Activated CD4-positive, CD25-positive, alpha-beta regulatory T cell treated with anti-CD3 and anti-CD28 coated beads, Interleukin-2, amount 50 U/mL, for 16 hours (primary cell): ENCODE measurements around the gene GPRASP2.

Experiments
- DNase-seq: peaks from one replicate; pipeline ENCODE4 v3.0.0-alpha.2; 2020; ENCODE audit warnings: low read depth, low spot score

The GPRASP2 gene

GRCh38 chrX:102744307-102744706 lies 32.1 kb downstream of the GPRASP2 start:
- DNase-seq: no peak

GRCh38 chrX:102745513-102745856 lies 33.2 kb downstream of the GPRASP2 start:
- DNase-seq: no peak

DNA sequence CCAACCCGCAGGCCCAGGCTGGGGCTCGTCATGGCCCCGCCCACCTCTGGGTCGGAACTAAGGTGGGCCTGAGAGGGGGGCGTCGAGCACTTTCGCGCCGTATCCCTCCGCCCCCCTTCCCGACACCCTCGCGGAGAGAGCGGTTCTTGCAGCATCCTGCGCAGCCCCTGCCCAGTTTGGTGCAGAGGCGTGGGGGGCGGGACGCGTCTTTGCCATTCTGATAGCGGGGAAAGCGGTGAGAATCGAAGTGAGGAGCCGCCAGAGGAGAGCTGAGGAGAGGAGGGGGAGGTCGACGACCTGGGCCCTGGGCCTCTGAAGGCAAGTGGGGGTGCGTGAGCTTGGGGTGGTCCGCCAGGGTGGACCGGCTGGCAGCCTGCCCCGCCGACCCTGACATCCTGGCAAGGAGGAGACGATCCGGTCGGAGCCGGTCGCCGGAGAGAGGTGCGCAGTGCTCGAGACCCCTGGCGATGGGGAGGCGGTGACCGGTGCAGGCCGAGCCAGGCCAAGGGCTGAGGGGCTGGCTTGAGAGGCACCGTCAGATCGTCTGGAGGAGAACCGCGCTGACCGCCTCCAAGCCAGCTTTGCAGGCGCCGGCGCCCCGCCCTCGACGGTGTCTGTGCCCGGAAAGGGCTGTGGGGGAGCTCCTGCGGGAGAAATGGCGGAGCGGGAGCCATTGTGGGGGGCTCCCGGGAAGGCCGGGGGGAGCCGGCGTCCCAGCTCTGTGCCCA lies 33.8 kb downstream of the GPRASP2 start:
- DNase-seq: no peak

DNA sequence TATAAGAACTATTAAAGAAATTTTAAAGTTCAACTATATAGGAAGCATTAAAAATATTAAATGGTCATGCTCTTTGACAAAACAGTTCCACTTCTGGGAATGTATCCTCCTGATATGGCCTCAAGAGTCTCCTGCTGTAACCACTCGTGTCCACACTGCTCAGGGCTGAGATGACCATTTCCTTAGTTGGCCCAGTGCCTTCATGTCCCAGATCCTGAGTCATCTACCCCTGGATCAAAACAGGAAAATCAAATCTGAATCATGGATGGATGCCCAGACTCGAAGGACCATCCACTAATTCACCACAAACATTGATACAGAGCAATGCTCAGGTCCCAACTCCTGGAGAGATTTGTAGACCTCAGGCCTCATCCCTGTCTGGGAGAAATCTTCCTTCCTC lies 53.0 kb downstream of the GPRASP2 start:
- DNase-seq: no peak

DNA sequence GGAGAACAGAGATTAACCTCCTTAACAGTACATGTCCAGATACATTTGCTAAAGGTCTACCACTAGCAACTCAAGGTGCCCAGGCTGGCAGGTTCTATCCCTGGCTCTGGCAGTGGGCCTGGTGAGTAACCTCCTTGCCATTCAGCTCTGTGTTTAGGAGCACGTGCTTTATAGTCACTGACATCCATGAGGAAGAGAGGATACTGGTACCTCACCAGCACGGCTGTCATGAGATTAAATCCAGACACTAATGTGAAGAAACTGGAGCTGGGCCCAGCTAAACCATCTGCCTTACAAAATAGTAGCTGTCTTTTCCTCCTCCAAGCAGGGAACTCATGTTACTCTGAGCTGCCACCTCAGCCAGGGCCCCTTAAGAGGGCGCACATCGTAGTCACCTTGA lies 53.6 kb downstream of the GPRASP2 start:
- DNase-seq: no peak

DNA sequence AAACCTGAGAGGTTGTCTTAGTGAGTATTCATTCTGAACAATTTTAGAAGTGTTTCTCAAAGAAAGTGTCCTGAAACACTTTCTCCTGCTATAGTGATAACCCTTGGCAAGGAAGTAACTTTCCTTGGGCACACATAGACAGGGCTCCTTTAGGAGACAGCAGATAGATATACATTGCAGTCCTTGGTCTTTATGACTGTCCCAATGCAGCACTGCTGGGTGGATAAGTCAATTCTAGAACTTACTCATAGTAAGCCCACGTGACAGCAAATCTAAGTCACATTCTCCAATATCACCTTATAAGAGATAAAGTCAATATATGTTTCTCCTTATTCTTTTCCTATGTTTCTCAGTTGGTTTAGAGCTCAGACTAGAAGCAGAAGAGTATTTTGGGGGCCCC lies 55.0 kb downstream of the GPRASP2 start:
- no peak for DNase-seq
